ENCODE results near the gene GGNBP2.

DNA sequence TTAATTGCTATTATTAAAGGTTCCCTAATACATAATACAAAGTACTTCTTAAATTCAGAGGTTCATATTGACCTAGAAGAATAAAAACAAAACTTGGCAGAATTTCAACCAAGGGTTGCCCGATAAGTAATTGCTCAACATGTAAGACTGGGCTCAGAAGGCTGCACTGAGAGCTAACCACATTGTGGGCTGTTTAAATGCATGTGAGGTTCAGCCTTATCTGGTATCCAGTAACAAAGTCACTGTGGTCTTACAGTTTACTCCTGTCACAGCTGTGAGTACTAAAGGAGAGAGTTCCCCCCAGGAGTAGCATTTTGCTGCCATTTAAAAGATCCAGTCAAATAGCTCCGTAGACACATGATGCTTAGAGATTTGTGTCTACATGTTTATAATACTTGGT is 45.4 kb downstream of the GGNBP2 start:
- TF ChIP-seq, protein P1, sequence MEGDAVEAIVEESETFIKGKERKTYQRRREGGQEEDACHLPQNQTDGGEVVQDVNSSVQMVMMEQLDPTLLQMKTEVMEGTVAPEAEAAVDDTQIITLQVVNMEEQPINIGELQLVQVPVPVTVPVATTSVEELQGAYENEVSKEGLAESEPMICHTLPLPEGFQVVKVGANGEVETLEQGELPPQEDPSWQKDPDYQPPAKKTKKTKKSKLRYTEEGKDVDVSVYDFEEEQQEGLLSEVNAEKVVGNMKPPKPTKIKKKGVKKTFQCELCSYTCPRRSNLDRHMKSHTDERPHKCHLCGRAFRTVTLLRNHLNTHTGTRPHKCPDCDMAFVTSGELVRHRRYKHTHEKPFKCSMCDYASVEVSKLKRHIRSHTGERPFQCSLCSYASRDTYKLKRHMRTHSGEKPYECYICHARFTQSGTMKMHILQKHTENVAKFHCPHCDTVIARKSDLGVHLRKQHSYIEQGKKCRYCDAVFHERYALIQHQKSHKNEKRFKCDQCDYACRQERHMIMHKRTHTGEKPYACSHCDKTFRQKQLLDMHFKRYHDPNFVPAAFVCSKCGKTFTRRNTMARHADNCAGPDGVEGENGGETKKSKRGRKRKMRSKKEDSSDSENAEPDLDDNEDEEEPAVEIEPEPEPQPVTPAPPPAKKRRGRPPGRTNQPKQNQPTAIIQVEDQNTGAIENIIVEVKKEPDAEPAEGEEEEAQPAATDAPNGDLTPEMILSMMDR (IDR thresholded peaks at IDR 0.05): no peak
- no peak for TF ChIP-seq POLR2AphosphoS5 (IDR thresholded peaks at IDR 0.05)

Measured in esophagus muscularis mucosa (tissue), 3 donors.